HG03025 (cell line): Measurements from ENCODE around the gene ARF4.

ENCODE experiments used
- ATAC-seq: cut with Tn5 transposase; IDR thresholded peaks from one replicate; pipeline ENCODE4 v1.9.1; 2021; ENCODE audit warnings: mild to moderate bottlenecking, moderate library complexity; ENCODE audit not compliant: unreplicated experiment, low FRiP score

Gene ARF4

GRCh38 chr3:57582474-57583168 is 14.5 kb downstream of the ARF4 start:
- ATAC-seq: no peak

- no peak for ATAC-seq
Observed at GRCh38 chr3:57577801-57578200, 19.3 kb downstream of the ARF4 start.

GRCh38 chr3:57575966-57576626 is 21.0 kb downstream of the ARF4 start:
- ATAC-seq: no peak

GRCh38 chr3:57572096-57572495 is 25.0 kb downstream of the ARF4 start:
- ATAC-seq: no peak

- no peak for ATAC-seq
Observed at GRCh38 chr3:57570878-57571277, 26.3 kb downstream of the ARF4 start.

- ATAC-seq: no peak
Observed at GRCh38 chr3:57569859-57570450, 27.2 kb downstream of the ARF4 start.

- no peak for ATAC-seq
Observed at GRCh38 chr3:57559526-57559925, 37.6 kb downstream of the ARF4 start.

GRCh38 chr3:57557085-57557537 is 40.0 kb downstream of the ARF4 start:
- ATAC-seq: no peak

GRCh38 chr3:57556459-57557084 is 40.6 kb downstream of the ARF4 start:
- ATAC-seq: peak; percentile 28

- ATAC-seq: peak; percentile 80
Observed at GRCh38 chr3:57555738-57556458, 41.2 kb downstream of the ARF4 start, which contains the start of gene PDE12. PDE12 (plus strand) TSS chr3:57556274; CDS start chr3:57556380, 106 bp downstream.

- ATAC-seq: no peak
Observed at GRCh38 chr3:57555306-57555705, 41.8 kb downstream of the ARF4 start.

GRCh38 chr3:57546616-57547015 is 50.5 kb downstream of the ARF4 start:
- no peak for ATAC-seq

GRCh38 chr3:57545636-57546268 is 51.4 kb downstream of the ARF4 start:
- ATAC-seq: no peak

- no peak for ATAC-seq
Observed at GRCh38 chr3:57544181-57545125, 52.7 kb downstream of the ARF4 start, which contains the start of gene DNAH12. DNAH12 (minus strand) TSS chr3:57544344; CDS start chr3:57542870, 1,474 bp downstream.

GRCh38 chr3:57538465-57538864 is 58.7 kb downstream of the ARF4 start:
- ATAC-seq: no peak

- no peak for ATAC-seq
Observed at GRCh38 chr3:57530071-57530608, 67.0 kb downstream of the ARF4 start.
